H9 (cell line): Measurements from ENCODE around the gene CTNNA3. TPM values are rescaled to one million over a fixed set of nuclear protein-coding genes. Genes with fewer than 3 reads are reported as not detected.

Source experiments
- DNase-seq: peaks from one replicate; pipeline ENCODE4 v3.0.0-alpha.2; 2017
- H2AFZ ChIP-seq: one replicate; pipeline ENCODE4 v1.6.1; 2013; ENCODE audit warnings: mild to moderate bottlenecking, low read length, control low read depth, moderate library complexity
- H2AK5ac ChIP-seq: 2 replicates; pipeline ENCODE4 v1.6.1; 2013; ENCODE audit warnings: low read length, control low read depth, mixed read lengths; ENCODE audit not compliant: insufficient read length
- H2BK120ac ChIP-seq: one replicate; pipeline ENCODE4 v1.6.1; 2013; ENCODE audit warnings: low read depth, mild to moderate bottlenecking, low read length, control low read depth, inconsistent platforms; ENCODE audit not compliant: poor library complexity, severe bottlenecking
- H2BK12ac ChIP-seq: 2 replicates; pipeline ENCODE4 v1.6.1; 2013; ENCODE audit warnings: low read length, control low read depth, mixed read lengths, low read depth; ENCODE audit not compliant: insufficient read length
- H2BK15ac ChIP-seq: 2 replicates; pipeline ENCODE4 v1.6.1; 2013; ENCODE audit warnings: low read depth, low read length, control low read depth
- H2BK20ac ChIP-seq: one replicate; pipeline ENCODE4 v1.6.1; 2013; ENCODE audit warnings: low read depth, mild to moderate bottlenecking, low read length, control low read depth, inconsistent platforms; ENCODE audit not compliant: poor library complexity, severe bottlenecking
- H2BK5ac ChIP-seq: 2 replicates; pipeline ENCODE4 v1.6.1; 2013; ENCODE audit warnings: low read length, control low read depth, mixed read lengths; ENCODE audit not compliant: insufficient read length
- H3K14ac ChIP-seq: 2 replicates; pipeline ENCODE4 v1.6.1; 2013; ENCODE audit warnings: low read length, control low read depth; ENCODE audit not compliant: insufficient read depth
- H3K18ac ChIP-seq: 2 replicates; pipeline ENCODE4 v1.6.1; 2013; ENCODE audit warnings: low read depth, mild to moderate bottlenecking, mixed read lengths, low read length, control low read depth; ENCODE audit not compliant: insufficient read length
- H3K23ac ChIP-seq: 2 replicates; pipeline ENCODE4 v1.6.1; 2013; ENCODE audit warnings: low read length, control low read depth, mixed read lengths, low read depth; ENCODE audit not compliant: insufficient read length
- H3K23me2 ChIP-seq: 2 replicates; pipeline ENCODE4 v1.6.1; 2013; ENCODE audit warnings: low read depth, mild to moderate bottlenecking, mixed read lengths, low read length, control low read depth; ENCODE audit not compliant: insufficient read length, poor library complexity, severe bottlenecking
- H3K27ac ChIP-seq: 2 replicates; pipeline ENCODE4 v1.5.1; 2013; ENCODE audit warnings: low read length, control low read depth, mixed read lengths, low read depth; ENCODE audit not compliant: insufficient read length
- H3K27me3 ChIP-seq: 2 replicates; pipeline ENCODE4 v1.6.1; 2013; ENCODE audit warnings: low read length, control low read depth, inconsistent platforms; ENCODE audit not compliant: insufficient read depth
- H3K4ac ChIP-seq: 2 replicates; pipeline ENCODE4 v1.6.1; 2013; ENCODE audit warnings: low read depth, mild to moderate bottlenecking, control low read depth, inconsistent platforms, low read length, moderate library complexity
- H3K4me1 ChIP-seq: 2 replicates; pipeline ENCODE4 v1.6.1; 2013; ENCODE audit warnings: low read length, control low read depth, inconsistent platforms; ENCODE audit not compliant: insufficient read depth
- H3K4me2 ChIP-seq: 2 replicates; pipeline ENCODE4 v1.6.1; 2013; ENCODE audit warnings: low read length, control low read depth, mixed read lengths; ENCODE audit not compliant: insufficient read length, insufficient read depth
- H3K56ac ChIP-seq: 2 replicates; pipeline ENCODE4 v1.6.1; 2013; ENCODE audit warnings: low read depth, mild to moderate bottlenecking, mixed read lengths, low read length, control low read depth; ENCODE audit not compliant: insufficient read length
- H3K79me1 ChIP-seq: 2 replicates; pipeline ENCODE4 v1.6.1; 2013; ENCODE audit warnings: low read depth, mild to moderate bottlenecking, moderate library complexity, low read length, control low read depth, inconsistent platforms; ENCODE audit not compliant: insufficient read depth, poor library complexity, severe bottlenecking
- H3K79me2 ChIP-seq: 2 replicates; pipeline ENCODE4 v1.6.1; 2013; ENCODE audit warnings: low read length, control low read depth, inconsistent platforms; ENCODE audit not compliant: insufficient read depth
- H3K9ac ChIP-seq: 2 replicates; pipeline ENCODE4 v1.6.1; 2013; ENCODE audit warnings: low read length, control low read depth, mixed read lengths; ENCODE audit not compliant: insufficient read length; ENCODE audit errors: extremely low read depth
- H3K9me3 ChIP-seq: one replicate; pipeline ENCODE4 v1.6.1; 2013; ENCODE audit warnings: low read depth, low read length, inconsistent platforms; ENCODE audit not compliant: control insufficient read depth
- H3T11ph ChIP-seq: one replicate; pipeline ENCODE4 v1.6.1; 2013; ENCODE audit warnings: mild to moderate bottlenecking, low read length, control low read depth, inconsistent platforms
- H4K20me1 ChIP-seq: one replicate; pipeline ENCODE4 v1.6.1; 2013; ENCODE audit not compliant: control insufficient read depth, insufficient read length, insufficient read depth
- H4K5ac ChIP-seq: 2 replicates; pipeline ENCODE4 v1.6.1; 2013; ENCODE audit warnings: low read depth, mild to moderate bottlenecking, mixed read lengths, low read length, control low read depth; ENCODE audit not compliant: insufficient read length
- H4K8ac ChIP-seq: replicated peaks from 2 replicates; pipeline ENCODE4 v1.6.1; 2013; ENCODE audit warnings: low read length, control low read depth, mixed read lengths, low read depth; ENCODE audit not compliant: insufficient read length
- H4K91ac ChIP-seq: 2 replicates; pipeline ENCODE4 v1.6.1; 2013; ENCODE audit warnings: low read depth, mild to moderate bottlenecking, moderate library complexity, mixed read lengths, low read length, control low read depth; ENCODE audit not compliant: insufficient read length
- H3K27ac Mint-ChIP-seq, 3 experiments: 2 replicates in 2 of 3; 3 replicates in 1 of 3; pipeline ENCODE4 v1.8.0; 2020 to 2021; ENCODE audit warnings: mixed read lengths in 3 of 3, mild to moderate bottlenecking in 1 of 3, moderate library complexity in 1 of 3
- H3K27me3 Mint-ChIP-seq: 2 replicates; pipeline ENCODE4 v1.8.0; 2021; ENCODE audit warnings: low read depth, mild to moderate bottlenecking, moderate library complexity, mixed read lengths
- H3K36me3 Mint-ChIP-seq, 3 experiments: 2 replicates in 2 of 3; 3 replicates in 1 of 3; pipeline ENCODE4 v1.8.0; 2020 to 2021; ENCODE audit warnings: low read depth in 3 of 3, mixed read lengths in 3 of 3; ENCODE audit not compliant: insufficient read depth in 1 of 3
- H3K4me1 Mint-ChIP-seq, 2 experiments: 2 replicates each; pipeline ENCODE4 v1.8.0; 2020; ENCODE audit warnings: mixed read lengths in 2 of 2
- H3K4me3 Mint-ChIP-seq, 2 experiments: 2 replicates in 1 of 2; 3 replicates in 1 of 2; pipeline ENCODE4 v1.8.0; 2020 to 2021; ENCODE audit warnings: mild to moderate bottlenecking in 2 of 2, mixed read lengths in 2 of 2, moderate library complexity in 1 of 2
- H3K9me3 Mint-ChIP-seq, 2 experiments: 2 replicates in 1 of 2; 3 replicates in 1 of 2; pipeline ENCODE4 v1.8.0; 2020; ENCODE audit warnings: mild to moderate bottlenecking in 2 of 2, mixed read lengths in 2 of 2, moderate library complexity in 1 of 2
- WGBS: extraction: QIAGEN DNeasy Blood & Tissue Kit; methylation state at CpG from one replicate; pipeline ENCODE4 v1.1.7; 2013; ENCODE audit warnings: missing lambda C conversion rate, low lambda C conversion rate, mixed read lengths; ENCODE audit not compliant: insufficient read length; ENCODE audit errors: extremely low coverage; 5-methylcytosine and 5-hydroxymethylcytosine counted together
- total RNA-seq: library from RNA; stranded (reverse); gene quantifications from 2 replicates; pipeline ENCODE4 v1.2.1, GENCODE V29; 2021
- TF ChIP-seq, protein P1 (sequence below): fragments of 200-600 bp; sonication (generic); conservative IDR thresholded peaks from 3 replicates; pipeline ENCODE4 v1.8.0; 2021; ENCODE audit warnings: antibody characterized with exemption, mild to moderate bottlenecking

Gene CTNNA3
- total RNA-seq, 1 experiment from 2014 or later = 3.3 TPM

DNA sequence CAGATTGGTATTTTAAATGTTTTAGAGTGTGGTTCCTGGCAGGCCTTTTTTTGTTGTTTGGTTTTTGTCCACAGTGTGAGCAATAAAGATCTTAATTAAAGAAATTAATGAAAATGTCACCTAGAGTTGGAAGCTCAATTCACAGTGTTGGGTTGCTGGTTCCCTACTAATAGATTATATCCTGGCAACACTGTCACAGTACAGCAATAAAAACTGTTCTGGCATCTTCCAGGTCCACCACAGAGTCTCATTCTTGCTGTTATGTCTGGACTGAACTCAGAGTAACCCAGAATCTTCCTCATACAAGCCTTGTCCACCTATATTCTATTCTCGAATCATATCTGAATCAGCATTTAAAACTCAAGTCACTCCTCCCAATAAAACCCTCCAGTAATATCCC lies 982.6 kb downstream of the CTNNA3 start:
- H4K8ac ChIP-seq = no peak overlapping the region
- TF ChIP-seq, protein P1, sequence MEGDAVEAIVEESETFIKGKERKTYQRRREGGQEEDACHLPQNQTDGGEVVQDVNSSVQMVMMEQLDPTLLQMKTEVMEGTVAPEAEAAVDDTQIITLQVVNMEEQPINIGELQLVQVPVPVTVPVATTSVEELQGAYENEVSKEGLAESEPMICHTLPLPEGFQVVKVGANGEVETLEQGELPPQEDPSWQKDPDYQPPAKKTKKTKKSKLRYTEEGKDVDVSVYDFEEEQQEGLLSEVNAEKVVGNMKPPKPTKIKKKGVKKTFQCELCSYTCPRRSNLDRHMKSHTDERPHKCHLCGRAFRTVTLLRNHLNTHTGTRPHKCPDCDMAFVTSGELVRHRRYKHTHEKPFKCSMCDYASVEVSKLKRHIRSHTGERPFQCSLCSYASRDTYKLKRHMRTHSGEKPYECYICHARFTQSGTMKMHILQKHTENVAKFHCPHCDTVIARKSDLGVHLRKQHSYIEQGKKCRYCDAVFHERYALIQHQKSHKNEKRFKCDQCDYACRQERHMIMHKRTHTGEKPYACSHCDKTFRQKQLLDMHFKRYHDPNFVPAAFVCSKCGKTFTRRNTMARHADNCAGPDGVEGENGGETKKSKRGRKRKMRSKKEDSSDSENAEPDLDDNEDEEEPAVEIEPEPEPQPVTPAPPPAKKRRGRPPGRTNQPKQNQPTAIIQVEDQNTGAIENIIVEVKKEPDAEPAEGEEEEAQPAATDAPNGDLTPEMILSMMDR = no peak
- H2BK20ac ChIP-seq = no peak overlapping the region
- H3K79me2 ChIP-seq = no peaks in the 10 kb centered on the region
- H2BK15ac ChIP-seq = no peak overlapping the region
- Mint-ChIP-seq H3K27ac (no peak overlapping the region), H3K4me3 (no peak overlapping the region), H3K4me1 (peaks cover 2 to 3% of the 10 kb centered on the region in 2 experiments; a peak in 2 of 4 replicates), H3K36me3 (no peaks in the 10 kb centered on the region), H3K9me3 (no peaks in the 10 kb centered on the region), H3K27me3 (no peaks in the 10 kb centered on the region)
- no peak overlapping the region for H2AK5ac ChIP-seq
- H3K79me1 ChIP-seq = no peaks in the 10 kb centered on the region
- H4K20me1 ChIP-seq = no peaks in the 10 kb centered on the region
- no peaks in the 10 kb centered on the region for H3K9me3 ChIP-seq
- H3K4ac ChIP-seq = no peak overlapping the region
- H2AFZ ChIP-seq = no peak overlapping the region
- no peak overlapping the region for H3K4me2 ChIP-seq
- H3K14ac ChIP-seq = no peak overlapping the region
- H3K56ac ChIP-seq = no peak overlapping the region
- H2BK12ac ChIP-seq = no peak overlapping the region
- H3K4me1 ChIP-seq = no peaks in the 10 kb centered on the region; the same call in 1 of the 2 replicates
- no peak overlapping the region for H2BK120ac ChIP-seq
- DNase-seq = no peak
- H4K5ac ChIP-seq = no peak overlapping the region
- WGBS = no CpG with 5 or more reads among the region's 1 CpG
- no peaks in the 10 kb centered on the region for H3K23me2 ChIP-seq
- H3K9ac ChIP-seq = no peak overlapping the region
- H3K27me3 ChIP-seq = no peaks in the 10 kb centered on the region
- no peak overlapping the region for H3K23ac ChIP-seq
- H2BK5ac ChIP-seq = no peak overlapping the region
- H3K27ac ChIP-seq = no peak overlapping the region
- H4K91ac ChIP-seq = no peak overlapping the region
- H3T11ph ChIP-seq = no peak overlapping the region
- H3K18ac ChIP-seq = no peak overlapping the region
